Nephron progenitor cell (in vitro differentiated cells): ENCODE results near the gene NECTIN1.

ENCODE experiments used
- DNase-seq: peaks from one replicate; pipeline ENCODE4 v3.0.0; 2021
- H3K27ac Mint-ChIP-seq: 2 replicates; pipeline ENCODE4 v1.8.0; 2021; ENCODE audit warnings: mild to moderate bottlenecking, moderate library complexity, mixed read lengths
- H3K27me3 Mint-ChIP-seq: 2 replicates; pipeline ENCODE4 v1.8.0; 2021; ENCODE audit warnings: mild to moderate bottlenecking, low read depth, mixed read lengths; ENCODE audit not compliant: poor library complexity
- H3K36me3 Mint-ChIP-seq: 2 replicates; pipeline ENCODE4 v1.8.0; 2021; ENCODE audit warnings: low read depth, mixed read lengths
- H3K4me1 Mint-ChIP-seq: 2 replicates; pipeline ENCODE4 v1.8.0; 2021; ENCODE audit warnings: mixed read lengths
- H3K4me3 Mint-ChIP-seq: 2 replicates; pipeline ENCODE4 v1.8.0; 2021; ENCODE audit warnings: mild to moderate bottlenecking, moderate library complexity, mixed read lengths
- H3K9me3 Mint-ChIP-seq: 2 replicates; pipeline ENCODE4 v1.8.0; 2021; ENCODE audit warnings: mild to moderate bottlenecking, moderate library complexity, mixed read lengths
- CTCF ChIP-seq: fragments of 200-600 bp; sonication (generic); IDR thresholded peaks from 2 replicates; pipeline ENCODE4 v1.5.0; 2021; ENCODE audit warnings: antibody characterized with exemption

The NECTIN1 gene

GRCh38 chr11:119764108-119764868, 35.3 kb upstream of the NECTIN1 start:
- Mint-ChIP-seq H3K27me3 (peaks cover 43% of the 10 kb centered on the region), H3K27ac (no peak overlapping the region), H3K4me3 (no peak overlapping the region), H3K4me1 (peaks cover 5% of the 10 kb centered on the region), H3K36me3 (no peaks in the 10 kb centered on the region), H3K9me3 (peaks cover 16% of the 10 kb centered on the region)
- DNase-seq = no peak
- no peak for TF ChIP-seq CTCF

GRCh38 chr11:119763071-119763728, 34.2 kb upstream of the NECTIN1 start:
- no peaks in the 10 kb centered on the region for H3K36me3 Mint-ChIP-seq
- no peak for TF ChIP-seq CTCF
- H3K27me3 Mint-ChIP-seq = peaks cover 34% of the 10 kb centered on the region
- no peak for DNase-seq
- no peak overlapping the region for H3K27ac Mint-ChIP-seq
- no peak overlapping the region for H3K4me3 Mint-ChIP-seq
- peaks cover 5% of the 10 kb centered on the region for H3K4me1 Mint-ChIP-seq
- H3K9me3 Mint-ChIP-seq = peaks cover 10% of the 10 kb centered on the region

GRCh38 chr11:119759747-119760412, 30.9 kb upstream of the NECTIN1 start:
- no peak overlapping the region for H3K27ac Mint-ChIP-seq
- no peak overlapping the region for H3K4me3 Mint-ChIP-seq
- H3K27me3 Mint-ChIP-seq = peaks cover 18% of the 10 kb centered on the region
- no peak for TF ChIP-seq CTCF
- DNase-seq = no peak
- no peaks in the 10 kb centered on the region for H3K36me3 Mint-ChIP-seq
- no peaks in the 10 kb centered on the region for H3K9me3 Mint-ChIP-seq
- peaks cover 19% of the 10 kb centered on the region for H3K4me1 Mint-ChIP-seq

- no peak for TF ChIP-seq CTCF
- Mint-ChIP-seq H3K9me3 (no peaks in the 10 kb centered on the region), H3K27me3 (peaks cover 18% of the 10 kb centered on the region), H3K27ac (no peak overlapping the region), H3K4me1 (peaks cover 22% of the 10 kb centered on the region), H3K36me3 (no peaks in the 10 kb centered on the region), H3K4me3 (no peak overlapping the region)
- DNase-seq = no peak
Measured at GRCh38 chr11:119759324-119759723, 30.3 kb upstream of the NECTIN1 start.

GRCh38 chr11:119758291-119758690, 29.3 kb upstream of the NECTIN1 start:
- no peak for DNase-seq

More at GRCh38 chr11:119758291-119758690, 29.3 kb upstream of the NECTIN1 start:
- TF ChIP-seq CTCF = no peak
- H3K27me3 Mint-ChIP-seq = peaks cover 14% of the 10 kb centered on the region
- H3K9me3 Mint-ChIP-seq = no peaks in the 10 kb centered on the region
- peaks cover 24% of the 10 kb centered on the region for H3K4me1 Mint-ChIP-seq
- H3K4me3 Mint-ChIP-seq = no peak overlapping the region
- no peaks in the 10 kb centered on the region for H3K36me3 Mint-ChIP-seq
- H3K27ac Mint-ChIP-seq = no peak overlapping the region
